Lung (tissue), 12 donors: ENCODE measurements around the gene PPARD. TPM values are rescaled to one million over a fixed set of nuclear protein-coding genes. Genes with fewer than 3 reads are reported as not detected.
A peak's percentile ranks its signal among the peaks of the same experiment; 100 is the strongest.

Experiments
- ATAC-seq: fragments of 200-7000 bp; cut with Tn5 transposase; one replicate; pipeline ENCODE4 v1.9.1; 2020; ENCODE audit warnings: moderate number of reproducible peaks; ENCODE audit not compliant: insufficient read depth, low FRiP score
- DNase-seq, 3 donors: peaks; one replicate each; pipeline ENCODE4 v3.0.0-alpha.2; 2013 to 2017
- H3K27ac ChIP-seq, 2 donors: one replicate each; pipeline ENCODE4 v1.5.1; 2013; ENCODE audit warnings: mild to moderate bottlenecking in 2 of 2, moderate library complexity in 2 of 2, control low read depth in 1 of 2, inconsistent platforms in 1 of 2, low read depth in 1 of 2, low read length in 1 of 2
- H3K27me3 ChIP-seq, 3 donors: one replicate each; pipeline ENCODE4 v1.5.1; 2013; ENCODE audit warnings: low read length in 2 of 3; ENCODE audit not compliant: control insufficient read depth in 3 of 3, insufficient read depth in 3 of 3
- H3K36me3 ChIP-seq, 4 donors: one replicate each; pipeline ENCODE4 v1.5.1; 2013; ENCODE audit warnings: low read length in 4 of 4, mild to moderate bottlenecking in 1 of 4, moderate library complexity in 1 of 4; ENCODE audit not compliant: control insufficient read depth in 4 of 4, insufficient read depth in 4 of 4
- H3K4me1 ChIP-seq, 5 donors: one replicate each; pipeline ENCODE4 v1.5.1; 2013; ENCODE audit warnings: low read length in 5 of 5, mild to moderate bottlenecking in 2 of 5, moderate library complexity in 1 of 5; ENCODE audit not compliant: control insufficient read depth in 5 of 5, insufficient read depth in 5 of 5
- H3K4me3 ChIP-seq: one replicate; pipeline ENCODE4 v1.5.1; 2013; ENCODE audit warnings: mild to moderate bottlenecking, control low read depth, moderate library complexity
- H3K9ac ChIP-seq, 2 donors: one replicate each; pipeline ENCODE4 v1.5.1; 2013; ENCODE audit warnings: low read length in 2 of 2, control low read depth in 1 of 2; ENCODE audit not compliant: insufficient read depth in 1 of 2
- H3K9me3 ChIP-seq, 4 donors: one replicate each; pipeline ENCODE4 v1.5.1; 2013; ENCODE audit warnings: low read length in 3 of 4, mild to moderate bottlenecking in 1 of 4, moderate library complexity in 1 of 4; ENCODE audit not compliant: control insufficient read depth in 4 of 4, insufficient read depth in 3 of 4
- CTCF ChIP-seq: IDR thresholded peaks from 2 replicates; pipeline ENCODE4 v1.5.1; 2012; ENCODE audit warnings: mild to moderate bottlenecking; ENCODE audit errors: control extremely low read depth, extremely low read depth
- WGBS, 2 donors: extraction: QIAGEN DNeasy Blood & Tissue Kit; methylation state at CpG; one replicate each; pipeline ENCODE4 v1.1.7; 2013; 5-methylcytosine and 5-hydroxymethylcytosine counted together
- polyA plus RNA-seq, 2 donors: library from polyadenylated mRNA; stranded (reverse); fragments of 200-250 nt; gene quantifications; one replicate each; pipeline ENCODE4 v1.2.1, GENCODE V29; 2013
- total RNA-seq, 2 donors: library from RNA; depleted of rRNA in 1 of 2; stranded (reverse); fragments of >200 nt in 1 of 2; gene quantifications; one replicate each; pipeline ENCODE4 v1.2.1, GENCODE V29; 2014 to 2021
- donor health status: control.
- donor health status: control.
- donor health status: Bipolar disorder and iron deficiency.
- donor health status: healthy.
- donor health status: DM: yes; HTN: yes; CAD: no.

The PPARD gene
- total and polyA plus RNA-seq, 4 donors: 11.3 to 27.8 (median 24.5) TPM

GRCh38 chr6:35297601-35298481, 44.5 kb upstream of the PPARD start, which contains the start of gene DEF6:
Gene DEF6, plus strand, starts transcription at chr6:35297818. Its CDS starts 39 bp downstream, at chr6:35297857.
- Histone ChIP-seq H3K9me3 (no peaks in the 10 kb centered on the region), H3K4me3 (peak within 1 kb of the TSS; percentile 20), H3K4me1 (peaks cover 0 to 13% (median 7%) of the 10 kb centered on the region in 5 donors), H3K9ac (no peak within 1 kb of the TSS), H3K36me3 (peaks cover 0 to 20% (median 4%) of the 10 kb centered on the region in 4 donors), H3K27ac (peak within 1 kb of the TSS in 1 of 2 donors; percentile 67), H3K27me3 (no peaks in the 10 kb centered on the region)
- DNase-seq: peak; percentile 82 to 91 (median 86)
- WGBS, 2 donors: 9 to 15% methylated on average over 35 of the region's 35 CpGs
- peak; percentile 91 for ATAC-seq
- TF ChIP-seq CTCF: peak; percentile 78

- H3K4me1 ChIP-seq: peaks cover 0 to 16% (median 7%) of the 10 kb centered on the region in 5 donors
- H3K27ac ChIP-seq: peak overlapping the region in 1 of 2 donors; percentile 67
These were observed 43.7 kb upstream of the PPARD start for GRCh38 chr6:35298625-35299140.

GRCh38 chr6:35299674-35300073, 42.7 kb upstream of the PPARD start:
- DNase-seq: no peak
- no peak overlapping the region for H3K4me3 ChIP-seq

More at GRCh38 chr6:35298625-35299140, 43.7 kb upstream of the PPARD start:
- H3K36me3 ChIP-seq: peaks cover 0 to 12% (median 4%) of the 10 kb centered on the region in 4 donors
- no peak for DNase-seq
- 49 to 63% methylated on average over 6 of the region's 6 CpGs for WGBS, 2 donors
- no peak for ATAC-seq
- H3K27me3 ChIP-seq: no peaks in the 10 kb centered on the region
- no peaks in the 10 kb centered on the region for H3K9me3 ChIP-seq
- H3K4me3 ChIP-seq: no peak overlapping the region
- TF ChIP-seq CTCF: no peak
- H3K9ac ChIP-seq: no peak overlapping the region

More at GRCh38 chr6:35299674-35300073, 42.7 kb upstream of the PPARD start:
- WGBS, 2 donors: 30 to 67% methylated on average over 4 of the region's 4 CpGs
- no peaks in the 10 kb centered on the region for H3K27me3 ChIP-seq
- peaks cover 0 to 16% (median 7%) of the 10 kb centered on the region in 5 donors for H3K4me1 ChIP-seq
- H3K9ac ChIP-seq: no peak overlapping the region
- TF ChIP-seq CTCF: no peak
- no peaks in the 10 kb centered on the region for H3K9me3 ChIP-seq
- ATAC-seq: no peak
- peaks cover 0 to 9% (median 4%) of the 10 kb centered on the region in 4 donors for H3K36me3 ChIP-seq
- H3K27ac ChIP-seq: peak overlapping the region in 1 of 2 donors; percentile 43
